HCT116 (cell line): ENCODE data around the gene PRKG1. TPM values are rescaled to one million over a fixed set of nuclear protein-coding genes. Genes with fewer than 3 reads are reported as not detected.

ENCODE experiments used
- ATAC-seq: fragments of 200-7000 bp; cut with Tn5 transposase; 2 replicates; pipeline ENCODE4 v1.9.1; 2020; ENCODE audit warnings: mild to moderate bottlenecking, moderate library complexity
- BruUV-seq: library from RNA; stranded (reverse); fragments of 400-500 nt; replicated peaks from 2 replicates; lab custom pipeline; 2021; lab: Mats Ljungman, UMichigan
- CTCF ChIA-PET: fragments of 300-600 bp; sonication (Branson Sonifier 250); formaldehyde crosslinking; loops from one replicate; lab custom pipeline; 2021; ENCODE audit warnings: antibody characterized with exemption; lab: Charles Lee
- POLR2A ChIA-PET: fragments of 300-600, 350-600 bp; sonication (Branson Sonifier 250); formaldehyde crosslinking; loops from one replicate; lab custom pipeline; 2021; ENCODE audit warnings: antibody characterized with exemption; lab: Charles Lee
- RAD21 ChIA-PET, 2 experiments: fragments of 300-600 bp; sonication (Branson Sonifier 250); formaldehyde crosslinking; loops; one replicate each; lab custom pipeline; 2023; ENCODE audit warnings: low total read pairs in 2 of 2; ENCODE audit not compliant: uncharacterized antibody in 2 of 2, unreplicated experiment in 2 of 2, low non-redundant PET in 1 of 2; lab: Charles Lee
- DNase-seq: peaks from one replicate; pipeline ENCODE4 v3.0.0-alpha.2; 2010; ENCODE audit warnings: low read depth, low spot score
- H2AFZ ChIP-seq: fragments of 200-600 bp; shearing (Covaris generic), sonication (generic); 2 replicates; pipeline ENCODE4 v1.6.1; 2017; ENCODE audit warnings: low read depth, mixed run types, mixed read lengths, antibody characterized with exemption, low read length; ENCODE audit not compliant: poor library complexity, severe bottlenecking
- H3K27ac ChIP-seq: 2 replicates; pipeline ENCODE4 v1.5.1; 2012; ENCODE audit warnings: low read depth, low read length
- H3K27me3 ChIP-seq: fragments of 200-600 bp; sonication (generic); 2 replicates; pipeline ENCODE4 v1.6.1; 2016; ENCODE audit warnings: mixed run types, low read length, mixed read lengths; ENCODE audit not compliant: insufficient read depth
- H3K36me3 ChIP-seq, 2 experiments: fragments of 200-500 bp in 1 of 2; fragments of 200-600 bp in 1 of 2; sonication (Bioruptor generic) in 1 of 2; sonication (generic) in 1 of 2; 2 replicates each; pipeline versions ENCODE4 v1.5.1 to v1.6.1; 2014 to 2016; ENCODE audit warnings: low read length in 2 of 2, inconsistent platforms in 1 of 2, mixed read lengths in 1 of 2, mixed run types in 1 of 2; ENCODE audit not compliant: insufficient read depth in 2 of 2, control insufficient read depth in 1 of 2
- H3K4me1 ChIP-seq, 2 experiments: fragments of 200-600 bp in 1 of 2; sonication (generic) in 1 of 2; 2 replicates each; pipeline versions ENCODE4 v1.5.1 to v1.6.1; 2012 to 2017; ENCODE audit warnings: low read length in 2 of 2, inconsistent platforms in 1 of 2, mild to moderate bottlenecking in 1 of 2, mixed read lengths in 1 of 2, mixed run types in 1 of 2, moderate library complexity in 1 of 2; ENCODE audit not compliant: insufficient read depth in 2 of 2, control insufficient read depth in 1 of 2
- H3K4me2 ChIP-seq: fragments of 200-600 bp; sonication (generic); 2 replicates; pipeline ENCODE4 v1.6.1; 2017; ENCODE audit warnings: mixed run types, low read length, mixed read lengths
- H3K4me3 ChIP-seq, 2 experiments: fragments of 200-600 bp in 1 of 2; sonication (generic) in 1 of 2; replicated peaks in 1 of 2; 2 replicates each; pipeline ENCODE4 v1.5.1; 2011 to 2016; ENCODE audit warnings: low read length in 2 of 2, control low read depth in 1 of 2, low read depth in 1 of 2, mild to moderate bottlenecking in 1 of 2, mixed read lengths in 1 of 2, mixed run types in 1 of 2
- H3K79me2 ChIP-seq: fragments of 200-600 bp; sonication (generic); 2 replicates; pipeline ENCODE4 v1.6.1; 2017; ENCODE audit warnings: mild to moderate bottlenecking, mixed run types, low read length, moderate library complexity, mixed read lengths; ENCODE audit not compliant: insufficient read depth
- H3K9ac ChIP-seq: fragments of 200-600 bp; sonication (generic); 2 replicates; pipeline ENCODE4 v1.6.1; 2016; ENCODE audit warnings: low read length, mixed read lengths
- H3K9me2 ChIP-seq: fragments of 200-600 bp; sonication (generic), shearing (Covaris generic); 2 replicates; pipeline ENCODE4 v1.6.1; 2017; ENCODE audit warnings: mixed run types, mild to moderate bottlenecking, moderate library complexity; ENCODE audit not compliant: insufficient read depth
- H3K9me3 ChIP-seq, 2 experiments: fragments of 200-500 bp in 1 of 2; fragments of 200-600 bp in 1 of 2; sonication (Bioruptor generic) in 1 of 2; sonication (generic) in 1 of 2; 2 replicates each; pipeline ENCODE4 v1.6.1; 2014 to 2017; ENCODE audit warnings: low read length in 2 of 2, mixed read lengths in 2 of 2, inconsistent platforms in 1 of 2, low read depth in 1 of 2, mild to moderate bottlenecking in 1 of 2, mixed run types in 1 of 2, moderate library complexity in 1 of 2; ENCODE audit not compliant: control insufficient read depth in 1 of 2, insufficient read depth in 1 of 2
- H4K20me1 ChIP-seq: fragments of 200-600 bp; sonication (generic), shearing (Covaris generic); 2 replicates; pipeline ENCODE4 v1.6.1; 2017; ENCODE audit warnings: mixed run types, mild to moderate bottlenecking, moderate library complexity; ENCODE audit not compliant: insufficient read depth
- CBX3 ChIP-seq: IDR thresholded peaks from 2 replicates; pipeline ENCODE4 v1.6.1; 2012; ENCODE audit warnings: low read depth
- CEBPB ChIP-seq: IDR thresholded peaks from 2 replicates; pipeline ENCODE4 v1.6.1; 2012; ENCODE audit warnings: low read depth
- CTCF ChIP-seq, 3 experiments: fragments of 200-600 bp in 1 of 3; sonication (generic) in 1 of 3; IDR thresholded peaks in 2 of 3; conservative IDR thresholded peaks in 1 of 3; 2 replicates each; pipeline ENCODE4 v1.5.1; 2012 to 2017; ENCODE audit warnings: low read depth in 2 of 3, low read length in 2 of 3, antibody characterized with exemption in 1 of 3, borderline replicate concordance in 1 of 3, control low read depth in 1 of 3, mild to moderate bottlenecking in 1 of 3, mixed read lengths in 1 of 3, mixed run types in 1 of 3, moderate library complexity in 1 of 3; ENCODE audit not compliant: insufficient read depth in 1 of 3
- ELF1 ChIP-seq: IDR thresholded peaks from 2 replicates; pipeline ENCODE4 v1.6.1; 2012; ENCODE audit warnings: low read depth, borderline replicate concordance
- EZH2 ChIP-seq: fragments of 200-600 bp; sonication (generic); IDR thresholded peaks from 2 replicates; pipeline ENCODE4 v1.6.1; 2017; ENCODE audit warnings: antibody characterized with exemption, mixed run types
- FOSL1 ChIP-seq: IDR thresholded peaks from 2 replicates; pipeline ENCODE4 v1.6.1; 2012; ENCODE audit warnings: low read depth
- POLR2A ChIP-seq: IDR thresholded peaks from 2 replicates; pipeline ENCODE4 v1.7.0; 2011; ENCODE audit warnings: borderline replicate concordance; ENCODE audit not compliant: insufficient read depth, insufficient read length; ENCODE audit errors: extremely low read depth
- POLR2AphosphoS5 ChIP-seq: IDR thresholded peaks from 2 replicates; pipeline ENCODE4 v1.6.1; 2011; ENCODE audit warnings: mild to moderate bottlenecking, low read depth, low read length, moderate library complexity
- SRF ChIP-seq: IDR thresholded peaks from 2 replicates; pipeline ENCODE4 v1.6.1; 2012; ENCODE audit warnings: low read depth
- TCF7L2 ChIP-seq: IDR thresholded peaks from 2 replicates; pipeline ENCODE4 v1.7.0; 2011; ENCODE audit warnings: borderline replicate concordance, inconsistent platforms; ENCODE audit not compliant: insufficient read depth, insufficient read length; ENCODE audit errors: extremely low read depth
- YY1 ChIP-seq: IDR thresholded peaks from 2 replicates; pipeline ENCODE4 v1.6.1; 2011; ENCODE audit warnings: low read length, low read depth, moderate library complexity, mild to moderate bottlenecking; ENCODE audit not compliant: insufficient replicate concordance; ENCODE audit errors: extremely low read depth
- ZFX ChIP-seq: fragments of 450-650 bp; IDR thresholded peaks from 2 replicates; pipeline ENCODE4 v1.6.1; 2017
- intact Hi-C: fragments of 100-400 bp; cut with micrococcal nuclease; formaldehyde crosslinking; loops from 2 replicates; pipeline ENCODE4 v1.10.0; 2022
- total RNA-seq: library from RNA; stranded (reverse); gene quantifications from one replicate; pipeline ENCODE4 v1.2.1, GENCODE V29; 2021; ENCODE audit not compliant: unreplicated experiment
- TF ChIP-seq, protein P1 (sequence below): IDR thresholded peaks from 2 replicates; pipeline ENCODE4 v1.6.1; 2012

PRKG1 gene
- total RNA-seq, 1 experiment from 2014 or later: 1.4 TPM

GRCh38 chr10:51288511-51288910 is 214.2 kb downstream of the PRKG1 start:
- H3K9ac ChIP-seq: no peak overlapping the region
- H3K9me2 ChIP-seq: no peaks in the 10 kb centered on the region
- intact Hi-C loops: no loop called here
- ATAC-seq: no peak
- no TSS peak for BruUV-seq
- no peak overlapping the region for H2AFZ ChIP-seq
- H3K36me3 ChIP-seq: no peaks in the 10 kb centered on the region
- POLR2A ChIA-PET: no interaction called here
- CTCF ChIA-PET: no interaction called here
- H4K20me1 ChIP-seq: no peaks in the 10 kb centered on the region
- DNase-seq: no peak
- no peak overlapping the region for H3K4me3 ChIP-seq
- H3K27ac ChIP-seq: no peak overlapping the region
- TF ChIP-seq POLR2A (no peak), TCF7L2 (no peak), POLR2AphosphoS5 (no peak), YY1 (no peak), ELF1 (no peak), SRF (no peak), CBX3 (no peak)
- H3K4me2 ChIP-seq: no peak overlapping the region
- RAD21 ChIA-PET: no interaction called here
- H3K9me3 ChIP-seq: no peaks in the 10 kb centered on the region
- H3K27me3 ChIP-seq: peaks cover 15% of the 10 kb centered on the region; the same call in 1 of the 2 replicates
- H3K79me2 ChIP-seq: no peaks in the 10 kb centered on the region
- no peaks in the 10 kb centered on the region for H3K4me1 ChIP-seq

- H3K79me2 ChIP-seq: no peaks in the 10 kb centered on the region
- intact Hi-C loops: no loop called here
- H3K4me1 ChIP-seq: no peaks in the 10 kb centered on the region
- no peak overlapping the region for H3K4me2 ChIP-seq
- no peak overlapping the region for H2AFZ ChIP-seq
- no peaks in the 10 kb centered on the region for H3K36me3 ChIP-seq
- no peak overlapping the region for H3K4me3 ChIP-seq
- BruUV-seq: no TSS peak
- RAD21 ChIA-PET: no interaction called here
- POLR2A ChIA-PET: no interaction called here
- H3K9me3 ChIP-seq: no peaks in the 10 kb centered on the region
- H3K27ac ChIP-seq: no peak overlapping the region
- DNase-seq: no peak
- 0 out of 2 replicates have a peak, but pooled peaks cover 11% of the 10 kb centered on the region for H3K27me3 ChIP-seq
- no peaks in the 10 kb centered on the region for H3K9me2 ChIP-seq
- H3K9ac ChIP-seq: no peak overlapping the region
- CTCF ChIA-PET: no interaction called here
- no peak for TF ChIP-seq EZH2
- TF ChIP-seq CEBPB: no peak
- TF ChIP-seq CTCF (IDR thresholded peaks at IDR 0.05 in 2 of 3, conservative IDR thresholded peaks at IDR 0.05 in 1 of 3; ENCODE audit: borderline replicate concordance in 1 of 3, insufficient read depth in 1 of 3, low read depth in 2 of 3, low read length in 2 of 3): no peak
- no peak for TF ChIP-seq YY1
- TF ChIP-seq, protein P1, sequence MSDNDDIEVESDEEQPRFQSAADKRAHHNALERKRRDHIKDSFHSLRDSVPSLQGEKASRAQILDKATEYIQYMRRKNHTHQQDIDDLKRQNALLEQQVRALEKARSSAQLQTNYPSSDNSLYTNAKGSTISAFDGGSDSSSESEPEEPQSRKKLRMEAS: no peak
- no peak for TF ChIP-seq ZFX
- TF ChIP-seq FOSL1: no peak
- TF ChIP-seq POLR2A: no peak
- TF ChIP-seq SRF: no peak
- no peaks in the 10 kb centered on the region for H4K20me1 ChIP-seq
- ATAC-seq: no peak
Observed at GRCh38 chr10:51289519-51289918, 215.2 kb downstream of the PRKG1 start.
